SK-N-SH (cell line): ENCODE data around the gene MYF6. TPM values are rescaled to one million over a fixed set of nuclear protein-coding genes. Genes with fewer than 3 reads are reported as not detected.
"Not testable (repeated sequence)": the region's sequence is repeated elsewhere in the genome, so short reads cannot be mapped to it uniquely, and the experiment has no call there.

ENCODE experiments used
- CTCF ChIA-PET: fragments of 300-600, 350-600 bp; formaldehyde crosslinking; extraction: SDS; loops from one replicate; lab custom pipeline; 2021; lab: Yijun Ruan, JAX
- POLR2A ChIA-PET: fragments of 350-600 bp; sonication (Branson Sonifier 250); formaldehyde crosslinking; extraction: SDS; loops from one replicate; lab custom pipeline; 2020; ENCODE audit warnings: antibody characterized with exemption, inconsistent platforms; lab: Yijun Ruan, JAX
- DNase-seq: peaks from one replicate; pipeline ENCODE4 v3.0.0; 2012
- H2AFZ ChIP-seq: fragments of 200-600 bp; sonication (generic); 2 replicates; pipeline ENCODE4 v1.8.1; 2016; ENCODE audit warnings: antibody characterized with exemption, mild to moderate bottlenecking, low read depth
- H3F3A ChIP-seq: fragments of 200-600 bp; sonication (generic); replicated peaks from 2 replicates; pipeline ENCODE3; 2016; ENCODE audit warnings: antibody characterized with exemption, mild to moderate bottlenecking; ENCODE audit not compliant: insufficient read depth
- H3K27ac ChIP-seq, 2 experiments: fragments of 200-500 bp in 1 of 2; fragments of 200-600 bp in 1 of 2; sonication (Bioruptor generic) in 1 of 2; sonication (generic), shearing (Covaris generic) in 1 of 2; 2 replicates each; pipeline versions ENCODE4 v1.5.1 to v1.6.1; 2014 to 2016; ENCODE audit warnings: low read depth in 2 of 2, inconsistent platforms in 1 of 2, low read length in 1 of 2, mild to moderate bottlenecking in 1 of 2, mixed read lengths in 1 of 2
- H3K27me3 ChIP-seq: fragments of 200-600 bp; sonication (generic), shearing (Covaris generic); 2 replicates; pipeline ENCODE4 v1.6.1; 2016; ENCODE audit warnings: mixed run types; ENCODE audit not compliant: insufficient read depth
- H3K36me3 ChIP-seq, 2 experiments: fragments of 200-500 bp in 1 of 2; fragments of 200-600 bp in 1 of 2; sonication (Bioruptor generic) in 1 of 2; sonication (generic) in 1 of 2; replicated peaks in 1 of 2; 2 replicates each; pipeline versions ENCODE3 to v1.5.1; 2014 to 2016; ENCODE audit warnings: low read length in 1 of 2, mild to moderate bottlenecking in 1 of 2; ENCODE audit not compliant: insufficient read depth in 2 of 2, control insufficient read depth in 1 of 2
- H3K4me1 ChIP-seq, 2 experiments: fragments of 200-500 bp in 1 of 2; fragments of 200-600 bp in 1 of 2; sonication (Bioruptor generic) in 1 of 2; sonication (generic), shearing (Covaris generic) in 1 of 2; 2 replicates each; pipeline versions ENCODE4 v1.5.1 to v1.6.1; 2014 to 2016; ENCODE audit warnings: low read depth in 1 of 2, low read length in 1 of 2, mixed run types in 1 of 2; ENCODE audit not compliant: insufficient read depth in 2 of 2, control insufficient read depth in 1 of 2
- H3K4me2 ChIP-seq: fragments of 200-600 bp; sonication (generic), shearing (Covaris generic); 2 replicates; pipeline ENCODE4 v1.6.1; 2017; ENCODE audit warnings: mixed run types
- H3K4me3 ChIP-seq, 2 experiments: fragments of 200-500 bp in 1 of 2; fragments of 200-600 bp in 1 of 2; sonication (Bioruptor generic) in 1 of 2; sonication (generic), shearing (Covaris generic) in 1 of 2; 2 replicates each; pipeline versions ENCODE4 v1.5.1 to v1.8.1; 2014 to 2016; ENCODE audit warnings: low read depth in 2 of 2, inconsistent platforms in 1 of 2, low read length in 1 of 2, mild to moderate bottlenecking in 1 of 2, mixed read lengths in 1 of 2, moderate library complexity in 1 of 2
- H3K79me2 ChIP-seq: fragments of 200-600 bp; sonication (generic); 2 replicates; pipeline ENCODE4 v1.8.1; 2017; ENCODE audit warnings: mild to moderate bottlenecking; ENCODE audit not compliant: insufficient read depth
- H3K9ac ChIP-seq: fragments of 200-600 bp; sonication (generic); 2 replicates; pipeline ENCODE4 v1.6.1; 2017; ENCODE audit warnings: mixed run types
- H3K9me2 ChIP-seq: fragments of 200-600 bp; sonication (generic); 2 replicates; pipeline ENCODE4 v1.6.1; 2017; ENCODE audit warnings: mixed run types
- H3K9me3 ChIP-seq: fragments of 200-600 bp; sonication (generic); 2 replicates; pipeline ENCODE4 v1.6.1; 2017; ENCODE audit warnings: mixed run types, mild to moderate bottlenecking, moderate library complexity
- H4K20me1 ChIP-seq: fragments of 200-600 bp; sonication (generic); 2 replicates; pipeline ENCODE4 v1.6.1; 2017; ENCODE audit warnings: mild to moderate bottlenecking, mixed run types; ENCODE audit not compliant: insufficient read depth
- EZH2phosphoT487 ChIP-seq: fragments of 200-600 bp; sonication (generic); IDR thresholded peaks from 2 replicates; pipeline ENCODE4 v1.6.1; 2017; ENCODE audit warnings: low read depth, mixed run types, mild to moderate bottlenecking, antibody characterized with exemption, moderate library complexity, borderline replicate concordance
- NRF1 ChIP-seq: IDR thresholded peaks from 2 replicates; pipeline ENCODE4 v1.6.1; 2012; ENCODE audit warnings: low read depth, mild to moderate bottlenecking, low read length
- RAD21 ChIP-seq: IDR thresholded peaks from 2 replicates; pipeline ENCODE4 v1.6.1; 2012; ENCODE audit warnings: mild to moderate bottlenecking, low read length
- RXRA ChIP-seq: IDR thresholded peaks from 2 replicates; pipeline ENCODE4 v1.4.0; 2012; ENCODE audit warnings: low read depth, mild to moderate bottlenecking, borderline replicate concordance
- SMC3 ChIP-seq: IDR thresholded peaks from 2 replicates; pipeline ENCODE4 v1.6.1; 2012; ENCODE audit warnings: low read depth, low read length, improper control_type of control experiment
- TAF1 ChIP-seq: IDR thresholded peaks from 2 replicates; pipeline ENCODE4 v1.6.1; 2012; ENCODE audit warnings: low read depth, mild to moderate bottlenecking, low read length, moderate library complexity, borderline replicate concordance
- WGBS: methylation state at CpG from one replicate; pipeline ENCODE4 v1.1.6; 2017; ENCODE audit warnings: low lambda C conversion rate; 5-methylcytosine and 5-hydroxymethylcytosine counted together
- polyA plus RNA-seq, 3 experiments: library from polyadenylated mRNA; depleted of rRNA; stranded (reverse); fragments of >200 nt; gene quantifications; 2 replicates each; pipeline ENCODE4 v1.2.3, GENCODE V29; 2012
- TF ChIP-seq, protein P1 (sequence below): fragments of 150-350 bp; IDR thresholded peaks from 2 replicates; pipeline ENCODE4 v1.6.1; 2017; ENCODE audit warnings: antibody characterized with exemption, low read length, low read depth, borderline replicate concordance
- TF ChIP-seq, protein P2 (sequence below): fragments of 200-600 bp; sonication (generic); IDR thresholded peaks from 2 replicates; pipeline ENCODE4 v1.6.1; 2017; ENCODE audit warnings: antibody characterized with exemption, mild to moderate bottlenecking, moderate library complexity

The MYF6 gene
- polyA plus RNA-seq, 1 of the 3 experiments (the other 2 are of a cell fraction): not detected

DNA sequence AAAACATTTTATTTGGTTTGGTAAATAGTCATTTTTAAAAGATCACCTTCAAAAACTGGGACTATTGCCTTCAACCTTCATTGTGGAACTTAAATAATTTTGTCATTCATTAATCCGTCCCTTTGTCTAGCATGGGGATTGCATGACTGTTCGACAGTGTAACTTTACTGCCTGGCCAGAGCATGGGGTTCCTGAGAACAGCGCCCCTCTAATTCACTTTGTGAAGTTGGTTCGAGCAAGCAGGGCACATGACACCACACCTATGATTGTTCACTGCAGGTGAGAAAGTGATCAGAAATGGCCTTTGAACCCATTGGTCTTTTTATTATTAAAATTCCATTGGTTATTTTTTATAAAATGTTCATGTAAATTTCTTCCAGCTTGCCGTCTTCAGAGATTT, 37.2 kb upstream of the MYF6 start:
- WGBS: 13% methylated on average over 5 of the region's 5 CpGs
- Histone ChIP-seq H3K9me2 (no peaks in the 10 kb centered on the region), H3K9me3 (no peaks in the 10 kb centered on the region), H3F3A (no peaks in the 10 kb centered on the region), H3K36me3 (no peaks in the 10 kb centered on the region), H2AFZ (no peak overlapping the region), H4K20me1 (no peaks in the 10 kb centered on the region), H3K79me2 (no peaks in the 10 kb centered on the region), H3K4me2 (no peak overlapping the region), H3K27ac (no peak overlapping the region), H3K27me3 (peaks cover 9% of the 10 kb centered on the region; the same call in 1 of the 2 replicates), H3K4me1 (no peaks in the 10 kb centered on the region), H3K4me3 (no peak overlapping the region)
- CTCF ChIA-PET: interaction anchor here (1.3 kb wide), 1 partner anchor 15 kb away, joined by 3 read pairs; no protein-coding TSS in a partner anchor
- TF ChIP-seq SMC3 (no peak), TAF1 (no peak), RXRA (no peak), NRF1 (no peak), EZH2phosphoT487 (no peak)
- TF ChIP-seq, protein P1, sequence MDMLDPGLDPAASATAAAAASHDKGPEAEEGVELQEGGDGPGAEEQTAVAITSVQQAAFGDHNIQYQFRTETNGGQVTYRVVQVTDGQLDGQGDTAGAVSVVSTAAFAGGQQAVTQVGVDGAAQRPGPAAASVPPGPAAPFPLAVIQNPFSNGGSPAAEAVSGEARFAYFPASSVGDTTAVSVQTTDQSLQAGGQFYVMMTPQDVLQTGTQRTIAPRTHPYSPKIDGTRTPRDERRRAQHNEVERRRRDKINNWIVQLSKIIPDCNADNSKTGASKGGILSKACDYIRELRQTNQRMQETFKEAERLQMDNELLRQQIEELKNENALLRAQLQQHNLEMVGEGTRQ: no peak
- TF ChIP-seq, all 33 proteins: peak for 0
- POLR2A ChIA-PET: no interaction called here
- no peak overlapping the region for H3K9ac ChIP-seq
- no peak for DNase-seq

DNA sequence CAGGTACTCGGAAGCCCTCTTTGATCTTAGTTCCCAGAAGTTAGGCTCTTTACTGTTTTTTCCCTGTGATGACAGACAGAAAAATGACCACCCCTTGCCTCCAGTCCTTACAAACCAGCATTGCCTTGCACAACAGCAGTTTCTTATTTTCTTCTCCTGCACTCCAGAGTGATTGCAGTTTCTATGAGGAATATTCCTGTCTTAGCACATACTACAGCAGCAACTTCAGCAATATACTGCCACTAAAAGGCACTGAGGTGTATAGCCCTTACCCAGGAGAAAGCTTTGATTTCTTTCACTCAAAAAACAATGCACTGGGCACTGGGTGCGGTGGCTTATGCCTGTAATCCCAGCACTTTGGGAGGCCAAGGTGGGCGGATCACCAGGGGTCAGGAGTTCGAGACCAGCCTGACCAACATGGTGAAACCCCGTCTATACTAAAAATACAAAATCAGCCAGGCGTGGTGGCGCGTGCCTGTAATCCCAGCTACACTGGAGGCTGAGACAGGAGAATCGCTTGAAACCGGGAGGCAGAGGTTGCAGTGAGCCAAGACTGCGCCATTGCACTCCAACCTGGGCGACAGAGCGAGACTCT, 31.3 kb upstream of the MYF6 start:
- H3K4me3 ChIP-seq, H3K9me2 ChIP-seq, H4K20me1 ChIP-seq, H3K36me3 ChIP-seq, H3K9ac ChIP-seq, CTCF ChIA-PET, H3K27ac ChIP-seq, H3K4me1 ChIP-seq, H3K4me2 ChIP-seq, H3F3A ChIP-seq, H2AFZ ChIP-seq, POLR2A ChIA-PET, H3K9me3 ChIP-seq, DNase-seq, H3K79me2 ChIP-seq: not testable (repeated sequence)
- H3K27me3 ChIP-seq: peaks cover 11% of the 10 kb centered on the region; the same call in 1 of the 2 replicates
- WGBS: 22% methylated on average over 13 of the region's 13 CpGs
- TF ChIP-seq, protein P2, sequence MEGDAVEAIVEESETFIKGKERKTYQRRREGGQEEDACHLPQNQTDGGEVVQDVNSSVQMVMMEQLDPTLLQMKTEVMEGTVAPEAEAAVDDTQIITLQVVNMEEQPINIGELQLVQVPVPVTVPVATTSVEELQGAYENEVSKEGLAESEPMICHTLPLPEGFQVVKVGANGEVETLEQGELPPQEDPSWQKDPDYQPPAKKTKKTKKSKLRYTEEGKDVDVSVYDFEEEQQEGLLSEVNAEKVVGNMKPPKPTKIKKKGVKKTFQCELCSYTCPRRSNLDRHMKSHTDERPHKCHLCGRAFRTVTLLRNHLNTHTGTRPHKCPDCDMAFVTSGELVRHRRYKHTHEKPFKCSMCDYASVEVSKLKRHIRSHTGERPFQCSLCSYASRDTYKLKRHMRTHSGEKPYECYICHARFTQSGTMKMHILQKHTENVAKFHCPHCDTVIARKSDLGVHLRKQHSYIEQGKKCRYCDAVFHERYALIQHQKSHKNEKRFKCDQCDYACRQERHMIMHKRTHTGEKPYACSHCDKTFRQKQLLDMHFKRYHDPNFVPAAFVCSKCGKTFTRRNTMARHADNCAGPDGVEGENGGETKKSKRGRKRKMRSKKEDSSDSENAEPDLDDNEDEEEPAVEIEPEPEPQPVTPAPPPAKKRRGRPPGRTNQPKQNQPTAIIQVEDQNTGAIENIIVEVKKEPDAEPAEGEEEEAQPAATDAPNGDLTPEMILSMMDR: peak; percentile 29; the same call in 1 of the 2 replicates
- TF ChIP-seq SMC3 (peak; percentile 33), RAD21 (peak; percentile 37)
